Smooth muscle cell (in vitro differentiated cells): ENCODE results near the gene RBMS1. TPM values are rescaled to one million over a fixed set of nuclear protein-coding genes. Genes with fewer than 3 reads are reported as not detected.
A peak's percentile ranks its signal among the peaks of the same experiment; 100 is the strongest.

Experiments used
- DNase-seq: peaks from one replicate; lab custom pipeline; 2025; ENCODE audit not compliant: unreplicated experiment; lab: John Stamatoyannopoulos, UW
- H2AFZ ChIP-seq: fragments of 200-600 bp; sonication (generic); 2 replicates; pipeline ENCODE4 v1.6.0; 2016; ENCODE audit warnings: antibody characterized with exemption, low read depth, mild to moderate bottlenecking
- H3F3A ChIP-seq: fragments of 200-600 bp; sonication (generic); 2 replicates; pipeline ENCODE4 v1.6.0; 2017; ENCODE audit warnings: antibody characterized with exemption, low read depth
- H3K27ac ChIP-seq: fragments of 200-600 bp; sonication (generic); 2 replicates; pipeline ENCODE4 v1.5.1; 2016; ENCODE audit warnings: low read depth, mild to moderate bottlenecking
- H3K27me3 ChIP-seq: fragments of 200-600 bp; sonication (generic); 2 replicates; pipeline ENCODE4 v1.6.1; 2016; ENCODE audit warnings: low read depth, mild to moderate bottlenecking
- H3K36me3 ChIP-seq: fragments of 200-600 bp; sonication (generic); 2 replicates; pipeline ENCODE4 v1.5.1; 2016; ENCODE audit warnings: low read depth
- H3K4me1 ChIP-seq: fragments of 200-600 bp; sonication (generic); 2 replicates; pipeline ENCODE4 v1.5.1; 2016; ENCODE audit warnings: low read depth
- H3K4me2 ChIP-seq: fragments of 200-600 bp; sonication (generic); 2 replicates; pipeline ENCODE4 v1.6.0; 2016; ENCODE audit warnings: mild to moderate bottlenecking
- H3K4me3 ChIP-seq: fragments of 200-600 bp; sonication (generic); 2 replicates; pipeline ENCODE4 v1.5.1; 2016; ENCODE audit warnings: mild to moderate bottlenecking
- H3K79me2 ChIP-seq: fragments of 200-600 bp; sonication (generic); 2 replicates; pipeline ENCODE4 v1.6.0; 2016; ENCODE audit warnings: low read depth, mild to moderate bottlenecking
- H3K9ac ChIP-seq: fragments of 200-600 bp; sonication (generic); 2 replicates; pipeline ENCODE4 v1.6.0; 2016; ENCODE audit warnings: low read depth
- H3K9me3 ChIP-seq: fragments of 200-600 bp; sonication (generic); replicated peaks from 2 replicates; pipeline ENCODE4 v1.5.1; 2016; ENCODE audit warnings: low read depth
- H4K20me1 ChIP-seq: fragments of 200-600 bp; sonication (generic); 2 replicates; pipeline ENCODE4 v1.6.0; 2016; ENCODE audit warnings: low read depth
- WGBS: methylation state at CpG from one replicate; pipeline ENCODE4 v1.1.7; 2016; ENCODE audit warnings: low lambda C conversion rate; 5-methylcytosine and 5-hydroxymethylcytosine counted together
- polyA plus RNA-seq: library from polyadenylated mRNA; unstranded; fragments of >200 nt; fragmentation: Nextera tagmentation; extraction: Ambion mirVana; gene quantifications from 2 replicates; pipeline ENCODE4 v1.2.1, GENCODE V29; 2016
- total RNA-seq: library from RNA; depleted of rRNA; stranded (reverse); fragments of >200 nt; gene quantifications from 2 replicates; pipeline ENCODE4 v1.2.3, GENCODE V29; 2014
- TF ChIP-seq, protein P1 (sequence below): fragments of 200-600 bp; sonication (generic); IDR thresholded peaks from 2 replicates; pipeline ENCODE4 v1.5.1; 2017; ENCODE audit warnings: borderline replicate concordance, mild to moderate bottlenecking, antibody characterized with exemption; ENCODE audit not compliant: insufficient read depth, poor library complexity, severe bottlenecking

RBMS1 gene
- total and polyA plus RNA-seq, 2 experiments from 2014 or later = 103 to 160 TPM

GRCh38 chr2:160482673-160483072 lies 10.9 kb downstream of the RBMS1 start:
- no peak for DNase-seq
- H3K36me3 ChIP-seq = no peaks in the 10 kb centered on the region
- peaks cover 14% of the 10 kb centered on the region for H3K4me1 ChIP-seq
- H3K27me3 ChIP-seq = no peaks in the 10 kb centered on the region
- TF ChIP-seq, protein P1, sequence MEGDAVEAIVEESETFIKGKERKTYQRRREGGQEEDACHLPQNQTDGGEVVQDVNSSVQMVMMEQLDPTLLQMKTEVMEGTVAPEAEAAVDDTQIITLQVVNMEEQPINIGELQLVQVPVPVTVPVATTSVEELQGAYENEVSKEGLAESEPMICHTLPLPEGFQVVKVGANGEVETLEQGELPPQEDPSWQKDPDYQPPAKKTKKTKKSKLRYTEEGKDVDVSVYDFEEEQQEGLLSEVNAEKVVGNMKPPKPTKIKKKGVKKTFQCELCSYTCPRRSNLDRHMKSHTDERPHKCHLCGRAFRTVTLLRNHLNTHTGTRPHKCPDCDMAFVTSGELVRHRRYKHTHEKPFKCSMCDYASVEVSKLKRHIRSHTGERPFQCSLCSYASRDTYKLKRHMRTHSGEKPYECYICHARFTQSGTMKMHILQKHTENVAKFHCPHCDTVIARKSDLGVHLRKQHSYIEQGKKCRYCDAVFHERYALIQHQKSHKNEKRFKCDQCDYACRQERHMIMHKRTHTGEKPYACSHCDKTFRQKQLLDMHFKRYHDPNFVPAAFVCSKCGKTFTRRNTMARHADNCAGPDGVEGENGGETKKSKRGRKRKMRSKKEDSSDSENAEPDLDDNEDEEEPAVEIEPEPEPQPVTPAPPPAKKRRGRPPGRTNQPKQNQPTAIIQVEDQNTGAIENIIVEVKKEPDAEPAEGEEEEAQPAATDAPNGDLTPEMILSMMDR = no peak
- peaks cover 100% of the 10 kb centered on the region for H3K79me2 ChIP-seq
- peaks cover 76% of the 10 kb centered on the region for H4K20me1 ChIP-seq
- H3K4me3 ChIP-seq = no peak overlapping the region
- H3F3A ChIP-seq = no peaks in the 10 kb centered on the region
- WGBS = 63% methylated on average over 2 of the region's 2 CpGs
- H3K27ac ChIP-seq = peak overlapping the region; percentile 43
- H3K9ac ChIP-seq = no peak overlapping the region
- peak overlapping the region; percentile 22 for H3K4me2 ChIP-seq
- H2AFZ ChIP-seq = no peak overlapping the region
- H3K9me3 ChIP-seq = no peaks in the 10 kb centered on the region

DNA sequence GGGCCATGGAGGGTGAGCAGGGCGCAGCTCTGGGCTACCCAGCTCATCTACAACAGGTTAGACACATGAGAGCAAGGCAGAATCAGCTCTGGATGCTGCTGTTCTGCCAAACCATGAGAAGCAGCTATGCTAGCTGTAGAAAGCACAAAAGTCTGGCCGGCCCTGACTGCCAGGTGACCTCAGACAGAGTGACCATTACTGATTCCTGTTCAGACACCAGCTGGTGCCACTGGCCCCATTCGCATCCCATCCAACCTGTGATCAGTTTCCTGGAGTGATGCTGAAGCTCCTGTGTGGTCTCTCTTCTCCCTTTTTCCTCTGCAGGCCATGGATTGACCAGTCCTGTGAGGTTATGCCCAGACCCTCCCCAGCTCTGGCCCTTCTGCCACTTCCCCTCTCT lies 14.3 kb downstream of the RBMS1 start:
- no peak for DNase-seq
- Histone ChIP-seq H3K36me3 (no peaks in the 10 kb centered on the region), H3K79me2 (peaks cover 98% of the 10 kb centered on the region), H3K27ac (peak overlapping the region; percentile 4), H3K27me3 (no peaks in the 10 kb centered on the region), H3K9ac (no peak overlapping the region), H3K9me3 (no peaks in the 10 kb centered on the region), H3F3A (peaks cover 4% of the 10 kb centered on the region), H2AFZ (no peak overlapping the region), H4K20me1 (peaks cover 74% of the 10 kb centered on the region), H3K4me3 (no peak overlapping the region), H3K4me1 (peaks cover 26% of the 10 kb centered on the region), H3K4me2 (no peak overlapping the region)
- 94% methylated on average over 3 of the region's 3 CpGs for WGBS
- TF ChIP-seq, protein P1 = no peak

DNA sequence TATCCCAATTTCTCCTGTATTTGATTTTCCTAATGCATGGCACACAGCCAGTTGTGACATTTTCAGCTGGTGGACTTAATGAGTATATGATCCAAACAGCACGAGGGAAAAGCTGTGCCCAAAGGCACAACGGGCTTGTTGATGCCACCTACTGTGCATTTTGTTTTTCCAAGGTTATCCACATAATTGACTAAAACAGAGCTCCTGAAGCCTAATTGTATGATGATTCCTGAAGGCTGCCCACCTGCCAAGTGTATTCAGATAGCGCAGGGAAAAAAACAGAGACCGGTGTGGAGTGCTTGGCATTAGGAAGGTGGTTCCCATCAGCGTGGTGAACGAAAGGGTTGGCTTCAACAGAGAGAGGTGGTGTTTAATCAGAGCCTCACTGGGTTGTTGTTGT lies 14.9 kb downstream of the RBMS1 start:
- TF ChIP-seq, protein P1 = no peak
- H3K79me2 ChIP-seq = peaks cover 98% of the 10 kb centered on the region
- peaks cover 72% of the 10 kb centered on the region for H4K20me1 ChIP-seq
- H3K9ac ChIP-seq = no peak overlapping the region
- H3K27me3 ChIP-seq = no peaks in the 10 kb centered on the region
- DNase-seq = no peak
- H3K4me3 ChIP-seq = no peak overlapping the region
- peak overlapping the region; percentile 54 for H3K27ac ChIP-seq
- peaks cover 32% of the 10 kb centered on the region for H3K4me1 ChIP-seq
- H3K4me2 ChIP-seq = no peak overlapping the region
- 92% methylated on average over 6 of the region's 6 CpGs for WGBS
- peaks cover 4% of the 10 kb centered on the region for H3F3A ChIP-seq
- H2AFZ ChIP-seq = no peak overlapping the region
- no peaks in the 10 kb centered on the region for H3K36me3 ChIP-seq
- H3K9me3 ChIP-seq = no peaks in the 10 kb centered on the region

DNA sequence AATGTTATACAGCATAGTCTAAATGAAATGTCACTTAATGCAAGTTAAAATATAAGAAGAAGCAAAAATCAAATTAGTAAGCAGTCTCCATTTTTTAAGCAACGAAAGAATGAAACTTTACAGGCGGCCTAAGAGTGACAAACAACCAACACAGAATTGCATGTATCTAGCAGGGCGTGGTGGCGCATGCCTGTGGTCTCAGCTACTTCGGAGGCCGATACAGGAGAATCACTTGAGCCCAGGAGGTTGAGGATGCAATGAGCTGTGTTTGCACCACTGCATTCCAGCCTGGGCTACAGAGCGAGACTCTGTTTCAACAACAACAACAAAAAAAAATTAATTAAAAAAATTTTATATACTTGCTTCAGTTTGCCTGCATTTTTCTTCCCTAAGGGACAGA lies 16.6 kb downstream of the RBMS1 start:
- peaks cover 98% of the 10 kb centered on the region for H3K79me2 ChIP-seq
- no peak overlapping the region for H3K4me3 ChIP-seq
- H2AFZ ChIP-seq = no peak overlapping the region
- peak overlapping the region; percentile 54 for H3K27ac ChIP-seq
- H3K4me2 ChIP-seq = peak overlapping the region; percentile 43
- peaks cover 38% of the 10 kb centered on the region for H3K4me1 ChIP-seq
- no peak overlapping the region for H3K9ac ChIP-seq
- H3F3A ChIP-seq = peaks cover 7% of the 10 kb centered on the region
- DNase-seq = no peak
- H4K20me1 ChIP-seq = peaks cover 65% of the 10 kb centered on the region
- 50% methylated on average over 7 of the region's 7 CpGs for WGBS
- H3K27me3 ChIP-seq = no peaks in the 10 kb centered on the region
- no peaks in the 10 kb centered on the region for H3K9me3 ChIP-seq
- no peaks in the 10 kb centered on the region for H3K36me3 ChIP-seq
- TF ChIP-seq, protein P1 = no peak
